ENCODE data around the gene NISCH. TPM values are rescaled to one million over a fixed set of nuclear protein-coding genes. Genes with fewer than 3 reads are reported as not detected.

Gene NISCH
- total and polyA plus RNA-seq, 2 of the 8 experiments (the other 6 are each of a cell fraction or from before 2014, with no cell fraction given) = 71.2 to 71.9 TPM

DNA sequence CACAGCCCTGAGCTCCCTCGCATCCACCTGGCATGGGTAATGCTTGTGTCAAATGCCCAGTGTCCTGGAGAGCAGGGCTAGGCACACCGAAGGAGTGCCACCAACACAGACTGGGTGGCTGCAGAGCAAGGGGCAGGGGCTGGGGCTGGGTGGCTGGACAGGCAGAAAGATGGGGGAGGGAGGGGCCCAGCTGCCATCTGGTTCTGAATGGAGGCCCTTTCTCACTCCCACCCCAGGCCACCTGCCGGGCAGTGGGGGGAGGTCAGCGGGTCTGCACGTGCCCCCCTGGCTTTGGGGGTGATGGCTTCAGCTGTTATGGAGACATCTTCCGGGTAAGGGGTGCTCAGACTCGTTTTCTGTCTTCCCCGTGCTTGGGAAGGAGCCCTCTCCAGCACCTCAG, 56.7 kb downstream of the NISCH start (continued):
- TF ChIP-seq, protein P1, sequence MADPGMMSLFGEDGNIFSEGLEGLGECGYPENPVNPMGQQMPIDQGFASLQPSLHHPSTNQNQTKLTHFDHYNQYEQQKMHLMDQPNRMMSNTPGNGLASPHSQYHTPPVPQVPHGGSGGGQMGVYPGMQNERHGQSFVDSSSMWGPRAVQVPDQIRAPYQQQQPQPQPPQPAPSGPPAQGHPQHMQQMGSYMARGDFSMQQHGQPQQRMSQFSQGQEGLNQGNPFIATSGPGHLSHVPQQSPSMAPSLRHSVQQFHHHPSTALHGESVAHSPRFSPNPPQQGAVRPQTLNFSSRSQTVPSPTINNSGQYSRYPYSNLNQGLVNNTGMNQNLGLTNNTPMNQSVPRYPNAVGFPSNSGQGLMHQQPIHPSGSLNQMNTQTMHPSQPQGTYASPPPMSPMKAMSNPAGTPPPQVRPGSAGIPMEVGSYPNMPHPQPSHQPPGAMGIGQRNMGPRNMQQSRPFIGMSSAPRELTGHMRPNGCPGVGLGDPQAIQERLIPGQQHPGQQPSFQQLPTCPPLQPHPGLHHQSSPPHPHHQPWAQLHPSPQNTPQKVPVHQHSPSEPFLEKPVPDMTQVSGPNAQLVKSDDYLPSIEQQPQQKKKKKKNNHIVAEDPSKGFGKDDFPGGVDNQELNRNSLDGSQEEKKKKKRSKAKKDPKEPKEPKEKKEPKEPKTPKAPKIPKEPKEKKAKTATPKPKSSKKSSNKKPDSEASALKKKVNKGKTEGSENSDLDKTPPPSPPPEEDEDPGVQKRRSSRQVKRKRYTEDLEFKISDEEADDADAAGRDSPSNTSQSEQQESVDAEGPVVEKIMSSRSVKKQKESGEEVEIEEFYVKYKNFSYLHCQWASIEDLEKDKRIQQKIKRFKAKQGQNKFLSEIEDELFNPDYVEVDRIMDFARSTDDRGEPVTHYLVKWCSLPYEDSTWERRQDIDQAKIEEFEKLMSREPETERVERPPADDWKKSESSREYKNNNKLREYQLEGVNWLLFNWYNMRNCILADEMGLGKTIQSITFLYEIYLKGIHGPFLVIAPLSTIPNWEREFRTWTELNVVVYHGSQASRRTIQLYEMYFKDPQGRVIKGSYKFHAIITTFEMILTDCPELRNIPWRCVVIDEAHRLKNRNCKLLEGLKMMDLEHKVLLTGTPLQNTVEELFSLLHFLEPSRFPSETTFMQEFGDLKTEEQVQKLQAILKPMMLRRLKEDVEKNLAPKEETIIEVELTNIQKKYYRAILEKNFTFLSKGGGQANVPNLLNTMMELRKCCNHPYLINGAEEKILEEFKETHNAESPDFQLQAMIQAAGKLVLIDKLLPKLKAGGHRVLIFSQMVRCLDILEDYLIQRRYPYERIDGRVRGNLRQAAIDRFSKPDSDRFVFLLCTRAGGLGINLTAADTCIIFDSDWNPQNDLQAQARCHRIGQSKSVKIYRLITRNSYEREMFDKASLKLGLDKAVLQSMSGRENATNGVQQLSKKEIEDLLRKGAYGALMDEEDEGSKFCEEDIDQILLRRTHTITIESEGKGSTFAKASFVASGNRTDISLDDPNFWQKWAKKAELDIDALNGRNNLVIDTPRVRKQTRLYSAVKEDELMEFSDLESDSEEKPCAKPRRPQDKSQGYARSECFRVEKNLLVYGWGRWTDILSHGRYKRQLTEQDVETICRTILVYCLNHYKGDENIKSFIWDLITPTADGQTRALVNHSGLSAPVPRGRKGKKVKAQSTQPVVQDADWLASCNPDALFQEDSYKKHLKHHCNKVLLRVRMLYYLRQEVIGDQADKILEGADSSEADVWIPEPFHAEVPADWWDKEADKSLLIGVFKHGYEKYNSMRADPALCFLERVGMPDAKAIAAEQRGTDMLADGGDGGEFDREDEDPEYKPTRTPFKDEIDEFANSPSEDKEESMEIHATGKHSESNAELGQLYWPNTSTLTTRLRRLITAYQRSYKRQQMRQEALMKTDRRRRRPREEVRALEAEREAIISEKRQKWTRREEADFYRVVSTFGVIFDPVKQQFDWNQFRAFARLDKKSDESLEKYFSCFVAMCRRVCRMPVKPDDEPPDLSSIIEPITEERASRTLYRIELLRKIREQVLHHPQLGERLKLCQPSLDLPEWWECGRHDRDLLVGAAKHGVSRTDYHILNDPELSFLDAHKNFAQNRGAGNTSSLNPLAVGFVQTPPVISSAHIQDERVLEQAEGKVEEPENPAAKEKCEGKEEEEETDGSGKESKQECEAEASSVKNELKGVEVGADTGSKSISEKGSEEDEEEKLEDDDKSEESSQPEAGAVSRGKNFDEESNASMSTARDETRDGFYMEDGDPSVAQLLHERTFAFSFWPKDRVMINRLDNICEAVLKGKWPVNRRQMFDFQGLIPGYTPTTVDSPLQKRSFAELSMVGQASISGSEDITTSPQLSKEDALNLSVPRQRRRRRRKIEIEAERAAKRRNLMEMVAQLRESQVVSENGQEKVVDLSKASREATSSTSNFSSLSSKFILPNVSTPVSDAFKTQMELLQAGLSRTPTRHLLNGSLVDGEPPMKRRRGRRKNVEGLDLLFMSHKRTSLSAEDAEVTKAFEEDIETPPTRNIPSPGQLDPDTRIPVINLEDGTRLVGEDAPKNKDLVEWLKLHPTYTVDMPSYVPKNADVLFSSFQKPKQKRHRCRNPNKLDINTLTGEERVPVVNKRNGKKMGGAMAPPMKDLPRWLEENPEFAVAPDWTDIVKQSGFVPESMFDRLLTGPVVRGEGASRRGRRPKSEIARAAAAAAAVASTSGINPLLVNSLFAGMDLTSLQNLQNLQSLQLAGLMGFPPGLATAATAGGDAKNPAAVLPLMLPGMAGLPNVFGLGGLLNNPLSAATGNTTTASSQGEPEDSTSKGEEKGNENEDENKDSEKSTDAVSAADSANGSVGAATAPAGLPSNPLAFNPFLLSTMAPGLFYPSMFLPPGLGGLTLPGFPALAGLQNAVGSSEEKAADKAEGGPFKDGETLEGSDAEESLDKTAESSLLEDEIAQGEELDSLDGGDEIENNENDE (IDR thresholded peaks at IDR 0.05; ENCODE audit: insufficient replicate concordance, low read length) = no peak
- TF ChIP-seq TAF1 (IDR thresholded peaks at IDR 0.05; ENCODE audit: low read depth, low read length) (no peak), BACH1 (IDR thresholded peaks at IDR 0.05; ENCODE audit: low read length) (no peak), MAFK (IDR thresholded peaks at IDR 0.05; ENCODE audit: low read depth, low read length) (no peak), FOSL1 (IDR thresholded peaks at IDR 0.05; ENCODE audit: insufficient read depth, low read depth, low read length) (no peak), TBP (IDR thresholded peaks at IDR 0.05; ENCODE audit: low read depth, low read length) (no peak), RNF2 (IDR thresholded peaks at IDR 0.05; ENCODE audit: borderline replicate concordance, low read depth, low read length, missing control alignments, poor library complexity, severe bottlenecking) (no peak), YY1 (IDR thresholded peaks at IDR 0.05; ENCODE audit: low read depth, low read length) (no peak), GTF2F1 (IDR thresholded peaks at IDR 0.05; ENCODE audit: borderline replicate concordance, low read depth, low read length) (no peak), NANOG (IDR thresholded peaks at IDR 0.05; ENCODE audit: insufficient read depth, low read depth, low read length, poor library complexity, severe bottlenecking) (no peak)

All from H1 (cell line).